K562 (cell line): ENCODE measurements around the gene P2RY11. TPM values are rescaled to one million over a fixed set of nuclear protein-coding genes. Genes with fewer than 3 reads are reported as not detected.

Experiments used
- BRCA1 ChIP-seq, 2 experiments: fragments of 450-650 bp in 1 of 2; sonication (generic) in 1 of 2; formaldehyde crosslinking in 1 of 2; IDR thresholded peaks; 2 replicates each; pipeline versions ENCODE4 v1.5.0 to v1.6.1; 2017 to 2020; ENCODE audit warnings: mild to moderate bottlenecking in 1 of 2, missing genetic modification reagents in 1 of 2
- FOS ChIP-seq: IDR thresholded peaks from 3 replicates; pipeline ENCODE4 v1.6.1; 2011; ENCODE audit not compliant: insufficient read length; ENCODE audit errors: extremely low read depth
- GATA2 ChIP-seq: sonication (generic); formaldehyde crosslinking; IDR thresholded peaks from 2 replicates; pipeline ENCODE4 v1.4.0; 2020; ENCODE audit warnings: mild to moderate bottlenecking, missing genetic modification reagents
- HEY1 ChIP-seq: fragments of 250-450 bp; sonication (Bioruptor Pico); IDR thresholded peaks from 2 replicates; pipeline ENCODE4 v1.5.0; 2020; ENCODE audit warnings: mild to moderate bottlenecking, moderate library complexity, borderline replicate concordance
- HMG20A ChIP-seq: fragments of 450-650 bp; formaldehyde crosslinking; conservative IDR thresholded peaks from 2 replicates; pipeline ENCODE4 v1.4.0; 2020; ENCODE audit warnings: mild to moderate bottlenecking, mixed read lengths
- KDM1A ChIP-seq, 2 experiments: fragments of 450-650 bp; IDR thresholded peaks; 2 replicates each; pipeline ENCODE4 v1.6.1; 2016; ENCODE audit warnings: mild to moderate bottlenecking in 2 of 2
- MED1 ChIP-seq: sonication (generic); formaldehyde crosslinking; IDR thresholded peaks from 2 replicates; pipeline ENCODE4 v1.8.1; 2023; ENCODE audit warnings: missing genetic modification reagents, borderline replicate concordance
- MIER1 ChIP-seq: fragments of 450-650 bp; IDR thresholded peaks from 2 replicates; pipeline ENCODE4 v1.6.1; 2016; ENCODE audit warnings: antibody characterized with exemption, mild to moderate bottlenecking, low read depth
- MYC ChIP-seq, 2 experiments: fragments of 250-450 bp in 1 of 2; sonication (Bioruptor Pico) in 1 of 2; IDR thresholded peaks; 2 replicates each; pipeline versions ENCODE4 v1.5.1 to v1.6.1; 2012 to 2021; ENCODE audit warnings: low read depth in 2 of 2, borderline replicate concordance in 1 of 2, improper control_type of control experiment in 1 of 2, low read length in 1 of 2, mild to moderate bottlenecking in 1 of 2, moderate library complexity in 1 of 2
- NRF1 ChIP-seq, 2 experiments: fragments of 450-650 bp; IDR thresholded peaks in 1 of 2; conservative IDR thresholded peaks in 1 of 2; 2 replicates each; pipeline ENCODE4 v1.6.1; 2014; ENCODE audit warnings: mild to moderate bottlenecking in 2 of 2
- PTRF ChIP-seq: fragments of 450-650 bp; IDR thresholded peaks from 2 replicates; pipeline ENCODE4 v1.6.1; 2016; ENCODE audit warnings: mild to moderate bottlenecking, missing genetic modification characterization, missing compliant biosample characterization
- SLC30A9 ChIP-seq: fragments of 250-450 bp; sonication (Bioruptor Pico); IDR thresholded peaks from 2 replicates; pipeline ENCODE4 v1.8.0; 2022; ENCODE audit warnings: mild to moderate bottlenecking, moderate library complexity
- TAF9B ChIP-seq: fragments of 450-650 bp; IDR thresholded peaks from 2 replicates; pipeline ENCODE4 v1.6.1; 2018; ENCODE audit warnings: mild to moderate bottlenecking; ENCODE audit not compliant: partially characterized antibody
- ZBED1 ChIP-seq: IDR thresholded peaks from 2 replicates; pipeline ENCODE4 v1.6.1; 2014
- ZBTB1 ChIP-seq: sonication (generic); formaldehyde crosslinking; IDR thresholded peaks from 2 replicates; pipeline ENCODE4 v1.8.1; 2023; ENCODE audit warnings: missing genetic modification reagents, low read depth, mild to moderate bottlenecking, borderline replicate concordance
- ZFPM2 ChIP-seq: fragments of 250-450 bp; sonication (Bioruptor Pico); IDR thresholded peaks from 2 replicates; pipeline ENCODE4 v1.5.1; 2022; ENCODE audit warnings: mild to moderate bottlenecking
- ZNF431 ChIP-seq: sonication (generic); formaldehyde crosslinking; IDR thresholded peaks from 2 replicates; pipeline ENCODE4 v1.8.0; 2022; ENCODE audit warnings: mild to moderate bottlenecking, missing genetic modification reagents
- ZNF76 ChIP-seq: fragments of 250-450 bp; sonication (Bioruptor Pico); IDR thresholded peaks from 2 replicates; pipeline ENCODE4 v1.4.0; 2020; ENCODE audit warnings: mild to moderate bottlenecking, moderate library complexity, borderline replicate concordance
- polyA plus RNA-seq, 8 experiments: library from polyadenylated mRNA; depleted of rRNA in 4 of 8; stranded (reverse) in 5 of 8; unstranded in 3 of 8; fragments of >200 nt; fragmentation: Nextera tagmentation in 2 of 8; fragmentation: Illumina TruSeq in 1 of 8; extraction: Ambion mirVana in 2 of 8; extraction: Trizol in 1 of 8; gene quantifications; 2 replicates each; pipeline versions ENCODE4 v1.2.1 to v1.2.3, GENCODE V29; 2011 to 2014; ENCODE audit warnings: inconsistent platforms in 1 of 8, missing spikeins in 1 of 8
- total RNA-seq, 7 experiments: library from RNA; depleted of rRNA in 6 of 7; stranded (reverse); fragments of >200 nt in 6 of 7; fragmentation: Illumina TruSeq in 2 of 7; extraction: Trizol in 2 of 7; gene quantifications; 2 replicates each; pipeline versions ENCODE4 v1.2.1 to v1.2.3, GENCODE V29; 2011 to 2021; ENCODE audit warnings: low replicate concordance in 1 of 7
- TF ChIP-seq, protein P1 (sequence below): fragments of 450-650 bp; conservative IDR thresholded peaks from 2 replicates; pipeline ENCODE4 v1.6.1; 2016; ENCODE audit warnings: missing genetic modification characterization, low read depth, mild to moderate bottlenecking, control low read depth, missing compliant biosample characterization
- TF ChIP-seq, protein P2 (sequence below): fragments of 250-450 bp; sonication (Bioruptor Pico); IDR thresholded peaks from 2 replicates; pipeline ENCODE4 v1.8.0; 2022; ENCODE audit warnings: inconsistent platforms
- TF ChIP-seq, protein P3 (sequence below), 3 experiments: fragments of 200-800 bp in 1 of 3; sonication (Bioruptor generic) in 1 of 3; sonication (generic) in 1 of 3; formaldehyde crosslinking in 1 of 3; IDR thresholded peaks; 2 replicates each; pipeline versions ENCODE4 v1.6.1 to v1.8.0; 2016 to 2022; ENCODE audit warnings: mild to moderate bottlenecking in 2 of 3, missing compliant biosample characterization in 2 of 3, missing genetic modification characterization in 2 of 3, missing genetic modification reagents in 1 of 3
- TF ChIP-seq, protein P4 (sequence below): fragments of 450-650 bp; formaldehyde crosslinking; IDR thresholded peaks from 2 replicates; pipeline ENCODE4 v1.4.0; 2022; ENCODE audit warnings: mild to moderate bottlenecking, moderate library complexity

Gene P2RY11
- total and polyA plus RNA-seq, 9 of the 15 experiments (the other 6 are each of a cell fraction or from before 2014, with no cell fraction given), result 0.03 to 10.1 (median 1.5) TPM

DNA sequence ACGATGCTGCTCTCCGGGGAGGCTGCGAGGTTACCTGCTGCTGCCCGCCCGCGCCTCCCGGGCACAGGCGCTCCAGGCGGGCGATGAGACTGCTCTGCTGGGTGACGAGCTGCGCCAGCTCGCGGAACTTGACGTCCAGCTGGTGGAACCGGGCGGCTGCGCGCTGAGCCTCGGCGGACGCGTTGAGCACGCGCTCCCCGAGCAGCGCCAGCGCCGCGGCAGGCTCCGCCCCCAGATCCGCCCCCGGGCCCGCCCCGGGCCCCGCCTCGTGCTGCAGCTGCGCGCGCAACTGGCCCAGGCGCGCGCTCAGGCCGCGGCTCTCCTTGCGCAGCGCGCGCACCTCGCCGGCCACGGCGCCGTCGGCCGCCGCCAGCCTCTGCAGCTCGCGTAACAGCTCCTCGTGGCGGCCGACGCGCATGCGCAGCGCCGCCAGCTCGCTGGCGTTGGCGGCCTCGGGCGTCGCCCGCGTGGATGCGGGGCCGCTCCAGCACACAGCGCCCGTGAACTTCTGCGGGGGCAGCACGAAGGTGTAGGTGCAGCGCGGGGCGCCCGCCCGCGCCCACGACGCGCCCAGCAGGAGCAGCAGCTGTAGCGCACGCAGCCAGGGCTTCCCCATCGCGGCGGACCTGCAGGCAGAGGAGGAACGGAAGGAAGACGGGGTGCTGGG is 15.4 kb upstream of the P2RY11 start (continued):
- TF ChIP-seq ZNF76 (CRISPR knock-in tag) (peak; percentile 63; the same call in 1 of the 2 replicates), SLC30A9 (no peak), NRF1 (conservative IDR thresholded peaks at IDR 0.05 in 1 of 2, IDR thresholded peaks at IDR 0.05 in 1 of 2) (peak; percentile 95 to 96), ZNF431 (peak; percentile 65; the same call in 1 of the 2 replicates), ZFPM2 (CRISPR knock-in tag) (peak; percentile 60; the same call in 1 of the 2 replicates), MIER1 (no peak), MED1 (CRISPR knock-in tag) (0 out of 2 replicates have a peak, but pooled peaks have one; percentile 77), ZBTB1 (CRISPR knock-in tag) (peak; percentile 35; the same call in 1 of the 2 replicates), FOS (no peak), KDM1A (IDR thresholded peaks at IDR 0.05) (no peak), BRCA1 (IDR thresholded peaks at IDR 0.05) (no peak), BRCA1 (CRISPR knock-in tag; IDR thresholded peaks at IDR 0.05) (no peak), GATA2 (CRISPR knock-in tag) (no peak), HMG20A (no peak), PTRF (tag) (no peak), ZBED1 (0 out of 2 replicates have a peak, but pooled peaks have one; percentile 66), HEY1 (no peak), MYC (IDR thresholded peaks at IDR 0.05; ENCODE audit: low read depth, low read length) (peak; percentile 94), MYC (CRISPR knock-in tag; IDR thresholded peaks at IDR 0.05; ENCODE audit: borderline replicate concordance, low read depth) (no peak), TAF9B (no peak)
- TF ChIP-seq, protein P1, sequence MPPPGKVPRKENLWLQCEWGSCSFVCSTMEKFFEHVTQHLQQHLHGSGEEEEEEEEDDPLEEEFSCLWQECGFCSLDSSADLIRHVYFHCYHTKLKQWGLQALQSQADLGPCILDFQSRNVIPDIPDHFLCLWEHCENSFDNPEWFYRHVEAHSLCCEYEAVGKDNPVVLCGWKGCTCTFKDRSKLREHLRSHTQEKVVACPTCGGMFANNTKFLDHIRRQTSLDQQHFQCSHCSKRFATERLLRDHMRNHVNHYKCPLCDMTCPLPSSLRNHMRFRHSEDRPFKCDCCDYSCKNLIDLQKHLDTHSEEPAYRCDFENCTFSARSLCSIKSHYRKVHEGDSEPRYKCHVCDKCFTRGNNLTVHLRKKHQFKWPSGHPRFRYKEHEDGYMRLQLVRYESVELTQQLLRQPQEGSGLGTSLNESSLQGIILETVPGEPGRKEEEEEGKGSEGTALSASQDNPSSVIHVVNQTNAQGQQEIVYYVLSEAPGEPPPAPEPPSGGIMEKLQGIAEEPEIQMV (tag), result no peak
- TF ChIP-seq, protein P2, sequence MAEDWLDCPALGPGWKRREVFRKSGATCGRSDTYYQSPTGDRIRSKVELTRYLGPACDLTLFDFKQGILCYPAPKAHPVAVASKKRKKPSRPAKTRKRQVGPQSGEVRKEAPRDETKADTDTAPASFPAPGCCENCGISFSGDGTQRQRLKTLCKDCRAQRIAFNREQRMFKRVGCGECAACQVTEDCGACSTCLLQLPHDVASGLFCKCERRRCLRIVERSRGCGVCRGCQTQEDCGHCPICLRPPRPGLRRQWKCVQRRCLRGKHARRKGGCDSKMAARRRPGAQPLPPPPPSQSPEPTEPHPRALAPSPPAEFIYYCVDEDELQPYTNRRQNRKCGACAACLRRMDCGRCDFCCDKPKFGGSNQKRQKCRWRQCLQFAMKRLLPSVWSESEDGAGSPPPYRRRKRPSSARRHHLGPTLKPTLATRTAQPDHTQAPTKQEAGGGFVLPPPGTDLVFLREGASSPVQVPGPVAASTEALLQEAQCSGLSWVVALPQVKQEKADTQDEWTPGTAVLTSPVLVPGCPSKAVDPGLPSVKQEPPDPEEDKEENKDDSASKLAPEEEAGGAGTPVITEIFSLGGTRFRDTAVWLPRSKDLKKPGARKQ (CRISPR knock-in tag), result no peak
- TF ChIP-seq, protein P3, sequence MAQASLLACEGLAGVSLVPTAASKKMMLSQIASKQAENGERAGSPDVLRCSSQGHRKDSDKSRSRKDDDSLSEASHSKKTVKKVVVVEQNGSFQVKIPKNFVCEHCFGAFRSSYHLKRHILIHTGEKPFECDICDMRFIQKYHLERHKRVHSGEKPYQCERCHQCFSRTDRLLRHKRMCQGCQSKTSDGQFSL (CRISPR knock-in tag; IDR thresholded peaks at IDR 0.05), result no peak; the same call in 1 of the 2 replicates
- TF ChIP-seq, protein P3 (tag; IDR thresholded peaks at IDR 0.05), result no peak
- TF ChIP-seq, protein P4, sequence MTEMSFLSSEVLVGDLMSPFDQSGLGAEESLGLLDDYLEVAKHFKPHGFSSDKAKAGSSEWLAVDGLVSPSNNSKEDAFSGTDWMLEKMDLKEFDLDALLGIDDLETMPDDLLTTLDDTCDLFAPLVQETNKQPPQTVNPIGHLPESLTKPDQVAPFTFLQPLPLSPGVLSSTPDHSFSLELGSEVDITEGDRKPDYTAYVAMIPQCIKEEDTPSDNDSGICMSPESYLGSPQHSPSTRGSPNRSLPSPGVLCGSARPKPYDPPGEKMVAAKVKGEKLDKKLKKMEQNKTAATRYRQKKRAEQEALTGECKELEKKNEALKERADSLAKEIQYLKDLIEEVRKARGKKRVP (CRISPR knock-in tag), result 0 out of 2 replicates have a peak, but pooled peaks have one; percentile 40
